Right lung (tissue), 5 donors: ENCODE measurements around the gene ELAPOR1. TPM values are rescaled to one million over a fixed set of nuclear protein-coding genes. Genes with fewer than 3 reads are reported as not detected.

Experiments
- polyA plus RNA-seq, 5 donors: library from polyadenylated mRNA; unstranded; fragments of 120-200 nt; gene quantifications; one replicate each; pipeline versions ENCODE4 v1.2.1 to v1.2.3, GENCODE V29; 2013; ENCODE audit warnings: inconsistent platforms in 1 of 5, low replicate concordance in 1 of 5; ENCODE audit not compliant: insufficient read length in 5 of 5, insufficient read depth in 1 of 5

The ELAPOR1 gene
- polyA plus RNA-seq, 5 donors, result 8.2 to 11.5 (median 10.5) TPM

Other genes with a start within 250 kb of the ELAPOR1 start
- gene GPSM2, start 237.1 kb upstream of the ELAPOR1 start, polyA plus RNA-seq, result 10 to 100 TPM; 20.8 to 40.2 (median 29.0) TPM
- gene CLCC1, start 150.6 kb upstream of the ELAPOR1 start, polyA plus RNA-seq, result 10 to 100 TPM; 33.5 to 57.5 (median 45.1) TPM
- gene WDR47, start 72.0 kb upstream of the ELAPOR1 start, polyA plus RNA-seq, result 10 to 100 TPM; 13.2 to 17.6 (median 16.0) TPM
- 10 to 100 TPM; 25.9 to 38.6 (median 33.9) TPM for gene TAF13, start 38.1 kb upstream of the ELAPOR1 start, polyA plus RNA-seq
- 10 to 100 TPM; 33.8 to 46.6 (median 42.9) TPM for gene TMEM167B, start 23.4 kb upstream of the ELAPOR1 start, polyA plus RNA-seq
- 100 to 1,000 TPM; 143 to 159 (median 145) TPM for gene SARS1, start 99.8 kb downstream of the ELAPOR1 start, polyA plus RNA-seq
- 10 to 100 TPM in 3 of 5 donors, 1 to 10 TPM in 2; 9.6 to 17.0 (median 13.5) TPM for gene CELSR2, start 135.4 kb downstream of the ELAPOR1 start, polyA plus RNA-seq
- gene PSRC1, start 169.0 kb downstream of the ELAPOR1 start, polyA plus RNA-seq, result 10 to 100 TPM; 32.5 to 48.9 (median 39.3) TPM
- under 1 TPM in 4 of 5 donors, not detected in 1; 0.14 to 0.39 (median 0.22) TPM for gene MYBPHL, start 192.9 kb downstream of the ELAPOR1 start, polyA plus RNA-seq